Measurements from ENCODE around the gene ZBTB45.

DNA sequence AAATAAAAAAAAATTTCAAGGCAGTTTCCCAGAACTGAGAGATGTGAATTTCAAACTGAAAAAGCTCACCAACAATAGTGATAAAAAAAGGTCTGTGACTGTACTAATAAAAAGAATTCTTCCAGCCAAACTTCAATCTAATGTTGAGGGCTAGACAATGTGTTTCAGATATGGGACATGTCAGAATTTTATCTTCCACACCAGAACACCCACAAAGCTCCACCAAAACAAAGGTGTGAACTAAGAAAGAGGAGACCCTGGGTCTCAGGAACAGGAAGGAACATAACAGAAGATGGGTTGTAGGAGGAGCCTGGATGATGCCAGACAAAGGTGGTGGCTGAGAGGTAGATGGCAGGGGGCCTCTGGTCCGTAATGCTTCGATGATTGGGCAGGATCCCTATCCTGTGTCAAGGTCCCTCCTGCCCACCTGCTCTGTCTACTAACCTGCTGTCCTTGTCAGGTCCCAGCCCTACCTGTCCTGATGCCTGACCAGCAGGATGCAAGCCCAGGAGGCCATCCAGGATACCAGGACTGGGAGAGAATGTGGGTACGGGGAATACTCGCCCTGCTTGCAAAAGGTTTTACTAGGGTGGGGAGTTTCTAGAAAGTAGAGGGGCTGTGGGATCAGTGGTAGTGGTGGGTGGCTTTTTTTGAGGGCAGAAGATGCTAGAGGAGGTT lies 49.0 kb upstream of the ZBTB45 start:
- TF ChIP-seq, protein P1, sequence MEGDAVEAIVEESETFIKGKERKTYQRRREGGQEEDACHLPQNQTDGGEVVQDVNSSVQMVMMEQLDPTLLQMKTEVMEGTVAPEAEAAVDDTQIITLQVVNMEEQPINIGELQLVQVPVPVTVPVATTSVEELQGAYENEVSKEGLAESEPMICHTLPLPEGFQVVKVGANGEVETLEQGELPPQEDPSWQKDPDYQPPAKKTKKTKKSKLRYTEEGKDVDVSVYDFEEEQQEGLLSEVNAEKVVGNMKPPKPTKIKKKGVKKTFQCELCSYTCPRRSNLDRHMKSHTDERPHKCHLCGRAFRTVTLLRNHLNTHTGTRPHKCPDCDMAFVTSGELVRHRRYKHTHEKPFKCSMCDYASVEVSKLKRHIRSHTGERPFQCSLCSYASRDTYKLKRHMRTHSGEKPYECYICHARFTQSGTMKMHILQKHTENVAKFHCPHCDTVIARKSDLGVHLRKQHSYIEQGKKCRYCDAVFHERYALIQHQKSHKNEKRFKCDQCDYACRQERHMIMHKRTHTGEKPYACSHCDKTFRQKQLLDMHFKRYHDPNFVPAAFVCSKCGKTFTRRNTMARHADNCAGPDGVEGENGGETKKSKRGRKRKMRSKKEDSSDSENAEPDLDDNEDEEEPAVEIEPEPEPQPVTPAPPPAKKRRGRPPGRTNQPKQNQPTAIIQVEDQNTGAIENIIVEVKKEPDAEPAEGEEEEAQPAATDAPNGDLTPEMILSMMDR (IDR thresholded peaks at IDR 0.05): no peak
- TF ChIP-seq POLR2A (IDR thresholded peaks at IDR 0.05) (no peak), POLR2AphosphoS5 (IDR thresholded peaks at IDR 0.05) (no peak)
